T47D (cell line): ENCODE data around the gene DDX60.
"Not testable (repeated sequence)": the region's sequence is repeated elsewhere in the genome, so short reads cannot be mapped to it uniquely, and the experiment has no call there.

Experiments
- DNase-seq, 2 experiments: peaks; one replicate each; pipeline versions ENCODE4 v3.0.0 to v3.0.0-alpha.2; 2011 to 2012; ENCODE audit warnings: low read depth in 1 of 2, low spot score in 1 of 2
- JUND ChIP-seq: IDR thresholded peaks from 2 replicates; pipeline ENCODE4 v1.6.1; 2012; ENCODE audit warnings: low read depth
- in situ Hi-C: cut with HindIII; loops from 2 replicates; pipeline ENCODE4 v1.10.0; 2016; ENCODE audit warnings: low sequenced_read_pairs, low pct_unique_long_range_greater_than_20kb

Gene DDX60

GRCh38 chr4:168318266-168318895 lies at the start of gene DDX60:
DDX60 (minus strand) TSS chr4:168318752; CDS start chr4:168311259, 7,493 bp downstream.
- DNase-seq = peak; percentile 28 to 78
- in situ Hi-C loops = no loop called here
- no peak for TF ChIP-seq JUND

GRCh38 chr4:168367065-168367464 lies 48.5 kb upstream of the DDX60 start:
- no peak for TF ChIP-seq JUND
- no peak for DNase-seq
- in situ Hi-C loops = no loop called here

- TF ChIP-seq JUND = no peak
- in situ Hi-C loops = no loop called here
- no peak for DNase-seq
Observed at GRCh38 chr4:168362025-168362401, 43.5 kb upstream of the DDX60 start.

GRCh38 chr4:168361365-168362024 lies 42.9 kb upstream of the DDX60 start:
- no peak for DNase-seq
- no peak for TF ChIP-seq JUND
- in situ Hi-C loops = no loop called here

- no peak for DNase-seq
- no peak for TF ChIP-seq JUND
- in situ Hi-C loops = no loop called here
Observed at GRCh38 chr4:168360271-168360670, 41.7 kb upstream of the DDX60 start.

GRCh38 chr4:168357941-168358340 lies 39.4 kb upstream of the DDX60 start:
- DNase-seq = no peak
- TF ChIP-seq JUND = no peak
- in situ Hi-C loops = no loop called here

GRCh38 chr4:168353746-168354145 lies 35.2 kb upstream of the DDX60 start:
- DNase-seq = no peak
- in situ Hi-C loops = no loop called here
- TF ChIP-seq JUND = no peak

GRCh38 chr4:168337550-168337940 lies 19.0 kb upstream of the DDX60 start:
- DNase-seq = peak in 1 of 2 experiments; percentile 3
- TF ChIP-seq JUND = no peak
- in situ Hi-C loops = no loop called here

- in situ Hi-C loops = no loop called here
- no peak for DNase-seq
- no peak for TF ChIP-seq JUND
Observed at GRCh38 chr4:168336837-168337549, 18.4 kb upstream of the DDX60 start.

GRCh38 chr4:168335621-168336020 lies 17.1 kb upstream of the DDX60 start:
- in situ Hi-C loops = no loop called here
- no peak for TF ChIP-seq JUND
- no peak for DNase-seq

GRCh38 chr4:168334053-168334452 lies 15.5 kb upstream of the DDX60 start:
- TF ChIP-seq JUND = no peak
- in situ Hi-C loops = no loop called here

GRCh38 chr4:168330575-168330974 lies 12.0 kb upstream of the DDX60 start:
- in situ Hi-C loops, DNase-seq: not testable (repeated sequence)

More at GRCh38 chr4:168334053-168334452, 15.5 kb upstream of the DDX60 start:
- DNase-seq = no peak

GRCh38 chr4:168325591-168325990 lies 7.0 kb upstream of the DDX60 start:
- no peak for TF ChIP-seq JUND
- in situ Hi-C loops = no loop called here
- DNase-seq = no peak
